ENCODE results near the gene AMBRA1.

AMBRA1 gene

DNA sequence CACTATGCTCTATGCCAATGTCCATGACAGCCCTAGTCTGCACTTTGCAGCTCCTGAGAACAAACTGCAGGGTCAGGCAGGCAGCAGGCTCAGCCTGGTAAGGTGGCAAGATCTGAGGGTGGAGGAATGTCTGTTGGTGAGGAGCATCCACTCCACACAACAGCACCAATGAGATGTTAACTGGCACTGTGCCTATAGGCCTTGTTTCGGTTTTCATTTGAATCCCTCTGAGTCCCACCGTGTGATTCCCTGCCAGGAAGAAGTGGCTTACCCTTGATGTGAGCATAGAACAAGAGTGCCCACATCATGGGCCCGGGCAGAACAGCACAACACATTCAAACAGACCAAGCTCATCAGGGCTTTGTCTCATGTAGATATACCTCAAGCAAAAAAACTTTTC is 158.1 kb downstream of the AMBRA1 start:
- no peak for DNase-seq

DNA sequence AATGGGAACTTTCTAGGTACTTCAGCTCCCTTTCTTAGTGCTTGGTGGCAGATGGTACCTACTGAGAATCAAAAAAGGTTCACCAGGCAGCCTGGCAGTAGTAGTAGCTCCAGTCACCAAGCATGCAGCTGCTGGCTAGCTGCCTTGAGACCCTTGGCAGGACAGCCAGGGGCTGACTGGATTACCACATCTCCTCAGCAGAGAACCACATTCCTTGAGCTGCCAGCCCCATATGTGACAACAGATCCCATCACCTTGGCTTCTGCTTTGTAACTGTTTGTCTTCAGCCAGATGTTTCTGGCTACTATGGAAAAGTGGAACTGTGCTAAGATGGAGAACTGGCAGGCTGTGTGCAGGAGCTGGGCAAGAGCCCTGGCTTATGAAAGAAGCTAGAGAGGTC is 162.6 kb downstream of the AMBRA1 start:
- no peak for DNase-seq

DNA sequence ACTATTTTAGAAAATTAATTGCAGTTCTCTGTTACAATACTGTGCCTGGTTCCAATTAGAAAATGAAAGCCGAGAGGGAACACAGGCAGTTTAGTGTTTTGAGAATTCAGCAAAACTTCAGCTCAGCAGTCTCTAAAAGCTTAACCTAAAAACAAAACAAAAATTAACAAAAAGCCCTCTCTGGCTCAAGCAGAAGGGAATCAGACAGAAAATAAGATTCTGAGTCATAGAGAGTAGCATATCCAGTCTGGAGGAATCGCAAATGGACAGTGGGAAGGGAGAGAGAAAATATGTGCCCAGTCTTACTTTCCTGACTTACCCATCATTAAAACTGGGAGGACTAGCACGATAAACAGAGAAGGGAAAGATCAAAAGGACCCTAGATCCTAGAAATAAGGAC is 164.1 kb downstream of the AMBRA1 start:
- DNase-seq: no peak

DNA sequence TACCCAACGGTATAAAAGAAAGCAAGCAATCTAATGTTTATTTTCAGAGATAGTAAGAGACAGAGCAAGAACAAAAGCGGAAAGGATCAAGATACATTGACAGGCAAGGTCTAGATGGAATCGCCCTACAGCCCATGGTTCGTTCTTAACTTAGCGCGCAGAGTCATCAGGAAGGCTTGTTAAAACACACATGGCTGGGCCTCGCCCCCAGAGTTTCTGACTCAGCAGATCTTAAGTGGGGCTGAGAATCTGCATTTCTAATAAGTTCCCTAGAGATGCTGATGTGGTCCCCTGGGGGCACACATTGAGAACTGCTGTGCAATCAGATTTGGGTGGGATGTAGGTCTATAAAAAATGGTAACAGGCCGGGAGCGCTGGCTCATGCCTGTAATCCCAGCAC is 166.5 kb downstream of the AMBRA1 start:
- DNase-seq: no peak

DNA sequence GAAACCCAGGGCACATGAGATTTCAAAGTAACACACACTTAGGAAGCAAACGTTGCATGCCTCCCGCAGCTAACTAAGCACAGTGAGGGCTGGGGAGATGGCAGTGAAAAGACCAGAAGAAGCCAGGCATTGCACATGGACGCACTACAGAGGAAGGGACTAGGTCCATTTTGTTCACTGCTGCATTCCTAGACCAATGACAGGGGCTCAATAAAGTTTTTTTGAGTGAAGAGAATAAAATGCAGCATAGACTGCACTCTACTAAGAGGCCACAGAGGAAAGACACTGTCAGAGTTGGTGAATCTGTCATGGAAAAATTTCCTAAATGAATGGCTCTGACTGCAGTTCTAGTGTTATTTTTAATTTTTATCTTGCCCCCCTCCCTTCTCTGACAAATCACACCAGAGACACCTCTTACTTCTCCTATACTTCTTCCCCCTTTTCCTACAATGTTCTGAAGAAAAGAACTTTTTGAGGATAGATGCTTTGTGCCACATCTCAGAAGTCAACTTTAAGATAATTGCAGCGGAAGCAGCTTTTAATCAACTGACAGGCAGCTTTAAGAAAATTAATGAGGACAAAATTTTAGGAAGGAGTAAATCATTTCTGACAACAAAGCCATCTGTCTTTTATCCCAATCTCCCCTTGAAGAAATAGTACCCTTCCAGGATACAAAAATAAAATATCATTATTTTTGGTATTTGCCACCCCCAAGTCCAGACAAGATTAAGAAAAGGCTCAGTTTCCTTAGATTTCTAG is 167.4 kb downstream of the AMBRA1 start:
- no peak for DNase-seq

DNA sequence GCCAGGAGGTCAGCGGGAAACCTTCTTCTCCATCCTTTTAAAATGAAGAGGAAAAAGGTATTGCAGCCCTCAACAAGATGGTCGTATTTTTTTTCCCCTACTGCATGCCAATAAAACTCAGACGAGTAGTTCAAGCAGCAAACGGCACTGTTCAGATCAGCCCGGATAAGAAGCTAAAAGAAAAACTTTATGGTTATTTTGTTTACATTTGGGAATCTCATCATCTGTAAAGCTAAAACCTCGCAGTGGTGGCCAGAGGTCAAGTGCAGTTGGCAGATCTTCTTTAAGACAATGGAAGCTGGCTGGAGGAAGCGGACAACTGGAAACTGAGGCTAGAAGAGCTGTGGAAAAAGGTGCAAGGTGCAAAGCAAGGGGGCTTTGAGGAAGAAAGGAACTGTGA is 171.2 kb downstream of the AMBRA1 start:
- DNase-seq: no peak

DNA sequence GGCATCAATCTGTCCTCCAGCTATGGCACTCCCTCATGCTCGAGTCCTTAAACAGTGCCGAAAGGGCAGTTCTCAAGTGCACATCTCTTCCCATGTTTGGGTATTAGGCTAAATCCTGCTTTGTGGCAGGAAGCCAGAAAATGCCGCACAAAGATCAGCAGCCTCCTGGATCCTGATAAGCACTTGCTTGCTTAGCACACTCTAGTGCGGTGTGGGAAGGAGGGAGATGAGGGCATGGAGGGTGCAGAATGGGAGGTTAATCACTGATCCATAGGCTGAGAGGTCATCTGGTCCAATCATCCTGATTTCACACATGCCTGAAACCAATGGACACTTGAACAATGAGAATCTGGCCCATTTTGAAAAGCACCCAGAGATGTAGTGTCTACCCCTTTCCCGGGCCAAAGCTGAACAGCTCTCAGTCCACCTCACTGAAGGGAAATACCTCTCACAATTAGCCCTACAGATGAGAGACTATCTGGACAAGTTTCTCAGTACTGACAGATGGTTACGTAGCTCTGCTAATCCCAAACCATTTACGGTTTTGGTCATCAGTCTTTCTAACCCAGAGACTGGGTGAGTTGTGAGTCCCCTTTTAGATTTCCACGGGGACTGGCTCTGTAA is 172.5 kb downstream of the AMBRA1 start:
- no peak for DNase-seq

DNA sequence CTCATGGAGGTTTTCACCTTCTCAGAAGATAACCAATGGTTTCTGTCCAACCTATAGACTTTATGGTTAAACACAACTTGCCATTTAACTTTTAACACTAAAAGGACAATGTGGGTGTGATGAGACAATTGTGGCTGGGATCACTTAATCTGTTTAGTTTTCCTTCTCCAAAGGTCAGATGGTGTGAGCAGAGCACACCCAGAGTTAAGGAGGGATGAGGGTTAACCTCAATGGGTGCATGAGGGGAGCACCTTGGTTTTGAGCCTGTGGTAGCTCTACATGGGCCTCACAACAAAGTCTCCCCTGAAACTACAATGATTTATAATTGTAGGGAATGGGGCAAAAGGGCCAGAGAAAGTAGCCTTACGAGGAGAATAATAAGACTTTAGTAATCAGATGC is 173.3 kb downstream of the AMBRA1 start:
- no peak for DNase-seq

DNA sequence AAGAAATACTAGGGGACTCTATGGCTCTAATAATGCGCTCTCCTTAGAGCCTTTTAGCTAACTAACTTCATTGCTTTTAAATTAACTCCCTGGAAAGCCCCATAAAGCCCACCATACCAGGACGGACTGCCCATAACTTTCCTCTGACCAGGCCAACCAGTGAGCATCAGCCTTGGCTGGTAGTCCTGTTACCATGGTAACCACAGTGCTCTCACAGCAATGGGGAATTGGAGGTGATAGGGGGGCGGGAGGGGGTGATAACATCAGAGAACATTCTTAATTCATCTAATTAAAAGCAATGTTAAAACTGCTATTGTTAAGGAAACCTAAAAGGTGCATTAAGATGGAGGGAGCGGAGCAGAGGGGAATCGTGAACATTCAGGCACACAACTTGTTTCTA is 175.1 kb downstream of the AMBRA1 start:
- no peak for DNase-seq

DNA sequence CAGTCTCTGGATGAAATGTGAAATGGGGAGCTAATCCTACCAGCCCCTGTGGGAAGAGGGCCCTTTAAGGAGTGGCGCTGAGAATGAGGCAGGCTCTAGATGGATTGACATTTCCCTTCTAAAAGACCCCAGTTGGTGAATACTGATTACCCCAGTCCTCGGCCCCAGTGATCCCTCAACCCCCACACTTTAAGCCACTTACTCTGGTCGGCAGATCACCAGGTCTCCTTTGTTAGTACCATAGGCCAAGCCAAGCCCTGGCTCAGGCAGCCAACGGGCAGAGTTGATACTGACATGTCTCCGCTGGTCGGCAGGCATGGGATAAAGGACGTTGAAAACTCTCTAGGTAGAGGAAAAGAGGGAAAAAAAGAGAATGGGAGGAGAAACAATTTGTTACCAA is 176.1 kb downstream of the AMBRA1 start:
- no peak for DNase-seq

DNA sequence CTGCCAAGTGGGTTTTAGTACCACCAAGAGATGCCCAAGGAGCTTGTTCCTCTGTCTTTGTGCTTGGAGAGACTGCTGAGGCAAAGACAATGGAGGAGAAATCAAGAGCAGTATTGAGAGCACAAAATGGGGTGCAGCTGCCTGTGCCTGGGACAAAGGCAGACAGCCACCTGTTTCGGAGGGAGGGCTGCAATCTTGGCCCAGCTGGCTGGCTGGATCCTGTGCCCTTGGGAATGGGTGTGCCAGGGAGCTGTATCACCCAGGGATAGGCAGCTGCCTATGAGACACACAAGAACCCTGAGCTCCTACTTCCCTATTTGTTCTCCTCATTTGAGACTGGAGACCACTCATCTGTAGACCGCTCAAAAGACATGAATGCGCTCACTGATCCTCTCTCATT is 178.9 kb downstream of the AMBRA1 start:
- no peak for DNase-seq

DNA sequence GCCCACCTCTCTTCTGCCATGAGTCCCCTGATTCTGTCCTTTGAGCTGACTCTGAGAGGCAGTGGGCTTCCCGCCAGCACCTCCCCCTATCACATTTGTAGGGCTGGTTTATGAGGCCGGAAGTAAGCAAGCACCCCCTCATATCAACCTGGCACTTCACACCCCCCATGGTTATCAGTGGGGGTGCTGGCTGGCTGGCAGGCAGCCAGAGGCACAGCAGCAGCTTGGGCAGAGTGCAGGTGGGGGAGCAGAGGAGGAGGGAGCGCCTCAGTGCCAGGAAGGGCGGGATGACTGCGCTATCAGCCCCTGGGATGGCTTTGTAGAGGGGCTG is 179.4 kb downstream of the AMBRA1 start:
- no peak for DNase-seq

DNA sequence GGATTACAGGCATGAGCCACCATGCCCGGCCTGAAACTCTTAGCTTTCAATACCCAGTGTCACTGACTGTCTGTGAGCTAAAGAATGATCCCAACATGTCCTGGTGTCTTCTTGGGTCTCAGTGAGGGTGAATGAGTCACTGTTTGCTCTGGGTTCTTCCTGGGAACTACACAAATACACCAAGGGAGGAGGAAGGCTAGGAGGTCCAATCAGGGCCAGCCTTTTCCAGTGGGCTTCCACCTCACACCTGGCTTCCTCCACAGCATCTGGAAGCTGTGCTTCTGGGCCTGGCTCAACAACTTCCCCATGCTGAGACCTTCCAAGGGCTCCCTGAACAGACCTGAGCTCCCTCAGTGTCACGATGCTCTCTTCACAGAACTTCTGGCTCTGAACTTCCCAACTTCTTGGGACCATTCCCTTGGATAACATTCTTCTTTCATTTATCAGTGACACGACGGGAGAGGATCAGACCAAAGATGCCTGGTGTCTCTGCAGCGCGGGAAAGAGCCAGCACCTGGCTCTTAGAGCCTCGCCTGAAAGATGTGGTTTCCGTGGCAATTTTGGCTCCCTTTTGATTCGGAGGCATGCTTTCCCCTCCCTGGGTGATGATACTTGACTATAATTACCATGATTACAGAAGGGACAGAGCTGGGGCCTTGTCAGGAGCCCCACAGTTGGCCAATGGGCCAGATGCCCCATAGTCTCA is 179.9 kb downstream of the AMBRA1 start:
- no peak for DNase-seq

DNA sequence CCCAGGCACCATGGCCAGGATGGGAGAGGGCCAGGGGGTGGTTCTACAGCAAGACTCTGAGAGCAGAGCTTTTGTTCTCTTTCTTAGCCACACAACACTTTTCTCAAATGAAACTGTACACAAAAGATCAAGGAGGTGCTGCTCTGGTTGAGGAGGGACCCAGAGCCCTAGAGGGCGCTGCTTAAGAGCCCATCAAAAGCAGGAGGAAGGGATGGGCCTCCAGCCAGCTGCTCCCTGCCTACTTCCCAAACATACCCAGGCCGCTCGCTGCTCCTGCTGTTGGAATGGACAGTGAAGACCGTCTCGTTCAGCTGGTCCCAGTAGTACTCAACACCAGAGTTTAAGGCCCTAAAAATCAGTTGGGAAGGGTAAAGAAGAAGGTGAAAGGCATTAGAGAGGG is 183.8 kb downstream of the AMBRA1 start:
- no peak for DNase-seq

DNA sequence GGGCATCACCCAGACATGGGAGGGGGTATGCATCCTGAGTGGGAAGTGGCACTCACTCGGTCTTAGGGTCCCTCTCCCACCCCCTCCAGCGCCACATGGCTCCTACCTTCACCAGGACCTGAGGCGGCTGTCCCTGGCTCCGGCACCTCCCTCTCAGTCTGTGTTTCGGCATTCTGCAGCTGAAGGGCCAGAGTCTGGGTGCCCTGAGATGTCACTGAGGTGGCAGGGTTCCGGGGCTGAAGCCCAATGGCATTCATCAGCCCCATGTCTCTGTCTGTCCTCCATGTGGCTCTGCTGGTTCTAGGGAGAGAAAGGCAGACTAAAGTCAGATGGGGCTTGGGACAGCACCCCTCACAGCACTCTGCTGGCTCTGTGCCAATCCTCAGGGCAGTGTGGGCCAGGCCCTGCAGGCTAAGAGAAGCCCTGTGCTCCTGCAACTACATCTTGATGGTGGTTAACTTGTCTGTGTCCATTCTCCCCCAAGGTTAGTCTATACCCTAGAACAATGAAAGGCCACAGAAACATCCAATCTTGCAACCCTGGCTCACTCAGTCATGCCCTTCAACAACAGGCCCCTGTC is 185.3 kb downstream of the AMBRA1 start:
- DNase-seq: no peak

DNA sequence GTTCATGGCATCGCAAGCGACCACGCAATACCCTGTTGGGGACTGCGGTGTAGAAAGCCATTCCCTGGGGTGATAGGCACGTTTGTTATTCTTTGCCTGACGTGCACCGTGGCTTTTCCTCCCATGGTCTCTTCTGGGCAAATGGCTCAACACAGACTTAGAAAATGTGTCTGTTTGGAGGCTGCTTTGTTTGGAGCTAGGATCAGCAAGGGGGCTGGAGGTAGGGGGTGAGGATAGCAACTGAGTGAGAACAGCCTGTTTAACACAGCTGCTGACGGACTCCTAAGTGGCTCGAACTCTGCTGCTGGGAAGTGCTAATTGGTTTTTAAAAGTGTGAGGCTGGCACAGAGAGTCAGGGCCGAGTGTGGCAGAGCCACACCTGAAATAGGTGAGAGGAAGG is 186.2 kb downstream of the AMBRA1 start:
- DNase-seq: no peak

DNA sequence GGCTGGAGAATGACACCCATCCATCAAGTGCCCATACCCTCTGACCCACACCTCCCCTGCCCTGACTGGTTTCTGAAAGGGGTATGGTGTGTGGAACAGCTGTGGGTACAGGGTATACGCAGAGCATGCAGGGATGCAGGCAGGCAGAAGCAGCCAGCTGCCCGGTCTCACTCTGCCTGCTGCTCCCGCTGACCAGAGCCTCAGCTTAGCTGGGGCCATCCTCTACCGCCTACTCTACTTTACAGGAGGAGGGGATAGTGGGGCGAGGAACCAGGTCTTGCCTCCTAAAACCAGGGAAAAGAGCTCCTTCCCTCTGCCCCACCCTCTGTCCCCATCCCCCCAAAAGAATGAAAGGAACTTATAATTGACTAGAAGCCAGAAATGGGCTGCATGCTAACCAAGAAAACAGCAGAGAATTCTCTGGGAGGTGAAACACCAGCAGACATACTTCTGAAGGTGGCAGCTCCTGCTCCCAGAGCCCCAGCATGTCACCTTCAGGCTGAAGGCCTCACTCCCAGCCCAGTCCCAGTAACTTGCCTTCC is 189.3 kb downstream of the AMBRA1 start:
- no peak for DNase-seq

DNA sequence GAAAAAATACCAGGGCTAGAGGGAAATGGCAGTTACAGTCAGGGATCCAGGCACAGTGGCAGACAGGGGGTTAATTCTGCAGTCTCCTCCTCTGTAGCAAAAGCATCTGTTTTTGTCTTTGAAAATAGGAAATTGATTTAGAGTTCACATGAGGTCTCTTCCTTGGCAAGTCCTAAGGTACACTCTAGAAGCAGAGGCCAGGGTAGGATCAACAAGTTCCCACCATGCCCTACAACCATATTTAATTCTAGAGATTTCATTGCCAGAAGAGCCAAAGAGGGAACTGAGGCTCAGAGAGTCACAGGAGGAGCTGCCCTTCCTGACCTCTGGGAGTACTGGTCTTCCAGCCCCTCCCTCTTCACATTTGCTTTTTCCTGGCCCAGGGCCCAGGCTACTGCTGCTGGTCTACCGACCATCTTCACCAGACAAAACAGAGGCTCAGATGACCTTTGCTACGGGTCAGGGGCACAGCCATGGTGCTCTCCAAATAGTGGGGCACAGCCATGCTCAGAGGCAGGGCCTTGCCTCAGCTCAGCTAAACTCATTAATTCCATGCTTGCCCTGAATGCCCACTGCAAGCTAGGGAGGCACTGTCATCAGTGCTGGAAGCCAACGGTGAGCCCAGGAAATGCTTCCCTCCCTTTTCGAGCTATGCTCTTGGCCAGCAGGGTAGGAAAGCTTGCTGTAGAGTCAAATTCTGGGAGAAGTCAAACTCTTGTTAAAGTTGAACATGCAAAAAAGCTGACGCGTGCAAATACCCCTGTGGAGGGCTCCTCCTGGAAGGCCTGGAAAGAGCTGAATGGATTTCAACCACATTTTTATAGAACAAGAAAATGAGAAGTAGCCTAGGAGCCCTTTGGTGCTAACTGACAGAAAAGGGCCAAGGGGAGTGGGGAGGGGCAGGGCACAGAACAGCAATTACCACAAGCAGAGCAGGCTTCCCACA is 190.6 kb downstream of the AMBRA1 start:
- DNase-seq: no peak

DNA sequence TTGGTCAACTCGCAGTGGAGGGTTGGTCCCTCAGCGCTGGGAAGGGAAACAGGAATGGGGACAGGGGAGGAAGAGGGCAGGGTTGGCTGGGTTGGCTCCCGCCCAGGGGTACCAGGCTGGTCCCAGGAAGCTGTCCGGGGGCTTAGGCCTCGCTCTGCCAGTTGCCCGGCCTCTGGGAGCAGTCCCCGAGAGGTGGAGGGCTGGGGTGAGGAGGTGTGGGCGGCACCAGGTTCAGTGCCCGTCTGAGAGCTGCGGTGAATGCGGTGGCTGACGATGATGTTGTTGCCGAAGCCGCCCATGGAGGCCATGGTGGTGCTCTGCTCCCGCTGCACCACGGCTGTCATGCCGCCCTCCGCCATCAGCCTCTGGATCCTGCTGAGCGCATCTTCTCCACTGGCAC is 196.3 kb downstream of the AMBRA1 start:
- DNase-seq: no peak

DNA sequence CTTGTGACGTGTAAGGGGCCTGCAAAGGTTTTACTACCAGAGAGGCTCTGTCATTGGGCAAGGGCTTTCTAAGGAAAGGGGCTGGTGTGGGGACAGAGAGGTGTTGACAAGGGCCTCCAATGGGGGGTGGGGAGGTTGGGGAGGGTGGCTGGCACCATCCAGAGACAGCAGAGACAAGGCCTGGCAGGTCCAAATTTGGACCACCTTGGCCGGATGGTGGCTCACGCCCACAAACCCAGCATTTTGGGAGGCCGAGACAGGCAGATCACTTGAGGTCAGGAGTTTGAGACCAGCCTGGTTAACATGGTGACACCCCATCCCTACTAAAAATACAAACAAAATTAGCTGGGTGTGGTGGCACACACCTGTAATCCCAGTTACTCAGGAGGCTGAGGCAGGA is 200.1 kb downstream of the AMBRA1 start:
- DNase-seq: no peak

DNA sequence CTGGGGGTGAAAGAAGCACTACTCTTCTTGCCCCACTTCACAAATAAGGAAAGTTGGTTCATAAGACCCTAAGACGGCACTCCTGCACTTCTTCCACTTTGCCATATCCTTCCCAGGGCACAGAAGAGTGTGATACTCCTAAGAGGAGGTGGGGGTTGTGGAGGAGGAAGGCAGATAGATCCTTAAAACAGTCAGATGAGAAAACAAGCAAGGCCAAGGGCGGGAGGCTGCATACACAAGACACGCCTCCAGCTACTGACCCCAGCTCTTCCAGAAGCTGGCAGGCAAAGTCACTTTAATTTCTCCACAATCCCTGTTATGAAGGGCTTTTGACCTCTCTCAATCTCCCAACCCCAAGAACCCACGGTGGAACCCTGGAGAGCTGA is 200.6 kb downstream of the AMBRA1 start:
- DNase-seq: no peak

DNA sequence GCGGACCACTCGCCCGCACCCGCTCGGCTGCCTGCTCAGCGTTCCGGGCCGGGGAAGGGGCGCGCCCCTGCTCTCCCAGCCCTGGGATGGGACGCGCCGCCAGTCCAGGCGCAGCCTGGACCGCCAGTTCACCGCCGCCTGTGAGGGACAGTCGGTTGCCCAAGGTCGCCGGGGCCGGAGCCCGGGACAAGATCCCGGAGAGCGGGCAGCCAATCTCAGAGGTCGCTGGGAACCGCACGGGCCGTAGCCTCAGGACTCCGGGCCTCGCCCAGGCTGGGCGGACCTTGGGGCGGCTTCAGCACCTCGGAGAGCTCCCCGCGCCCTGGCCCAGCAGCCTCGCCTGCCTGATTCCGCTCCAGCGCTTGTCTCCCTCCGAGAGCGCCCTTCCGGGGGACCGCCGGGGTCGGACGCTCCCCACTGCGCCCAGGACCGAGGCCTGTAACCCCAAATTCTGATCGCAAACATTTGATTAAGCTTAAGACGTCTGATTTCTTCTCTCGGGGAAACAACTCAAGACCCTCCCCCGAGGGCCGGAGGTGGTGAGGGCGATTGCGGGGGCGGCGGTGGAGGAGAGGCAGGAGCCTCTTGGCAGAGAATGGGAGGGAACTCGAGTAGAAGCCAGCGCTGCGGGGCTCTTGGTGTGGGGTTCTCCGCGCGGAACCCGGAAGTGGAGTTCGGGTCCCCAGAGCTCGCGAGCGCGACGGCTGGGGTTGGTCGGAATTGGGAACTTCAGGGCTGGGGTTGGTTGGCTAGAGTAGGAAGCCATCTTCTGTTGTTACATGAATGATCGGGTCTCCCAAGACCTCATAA is 201.2 kb downstream of the AMBRA1 start:
- peak; percentile 83 for DNase-seq

Data from stimulated activated CD4-positive, alpha-beta T cell treated with anti-CD3 and anti-CD28 coated beads, Interleukin-15, amount 100 ng/mL, for 24 hours (primary cell).